HepG2 (cell line): ENCODE data around the gene BMPR1B. TPM values are rescaled to one million over a fixed set of nuclear protein-coding genes. Genes with fewer than 3 reads are reported as not detected.

Experiments
- ATAC-seq: fragments of 200-7000 bp; cut with Tn5 transposase; 3 replicates; pipeline ENCODE4 v1.9.1; 2020; ENCODE audit warnings: mild to moderate bottlenecking, moderate library complexity
- BruUV-seq: library from RNA; stranded (reverse); fragments of 400-500 nt; replicated peaks from 2 replicates; lab custom pipeline; 2021; lab: Mats Ljungman, UMichigan
- CTCF ChIA-PET: fragments of 300-600 bp; formaldehyde crosslinking; extraction: SDS; loops from one replicate; lab custom pipeline; 2021; ENCODE audit warnings: low total read pairs, inconsistent platforms, low intra/inter-chr PET ratio; lab: Yijun Ruan, JAX
- POLR2A ChIA-PET: fragments of 350-600 bp; sonication (Branson Sonifier 250); formaldehyde crosslinking; loops from one replicate; lab custom pipeline; 2020; ENCODE audit warnings: antibody characterized with exemption, inconsistent platforms; lab: Yijun Ruan, JAX
- DNase-seq: peaks from one replicate; pipeline ENCODE4 v3.0.0-alpha.2; 2015; ENCODE audit warnings: low spot score
- FAIRE-seq: peaks from 3 replicates; lab custom pipeline; 2011; peaks lifted over from hg19 to GRCh38; lab: Jason Lieb, UNC
- H2AFZ ChIP-seq: one replicate; pipeline ENCODE4 v1.6.1; 2011; ENCODE audit warnings: low read length, inconsistent platforms
- H3K27ac ChIP-seq: fragments of 300-600 bp; 3 replicates; pipeline ENCODE4 v1.8.0; 2011; ENCODE audit warnings: mixed run types, mild to moderate bottlenecking, mixed read lengths, low read length, inconsistent platforms; ENCODE audit not compliant: insufficient read depth; ENCODE audit errors: extremely low read length
- H3K27me3 ChIP-seq, 2 experiments: fragments of 200-600 bp in 1 of 2; 2 replicates in 1 of 2; 3 replicates in 1 of 2; pipeline versions ENCODE4 v1.6.0 to v1.8.0; 2011; ENCODE audit warnings: low read length in 2 of 2, mild to moderate bottlenecking in 2 of 2, moderate library complexity in 2 of 2, inconsistent platforms in 1 of 2; ENCODE audit not compliant: insufficient read depth in 2 of 2, control insufficient read depth in 1 of 2
- H3K36me3 ChIP-seq, 2 experiments: fragments of 200-600 bp in 1 of 2; replicated peaks in 1 of 2; 2 replicates in 1 of 2; 3 replicates in 1 of 2; pipeline versions ENCODE4 v1.5.1 to v1.8.0; 2011; ENCODE audit warnings: low read length in 2 of 2, inconsistent platforms in 1 of 2; ENCODE audit not compliant: insufficient read depth in 2 of 2, control insufficient read depth in 1 of 2
- H3K4me1 ChIP-seq: 2 replicates; pipeline ENCODE4 v1.5.1; 2012; ENCODE audit warnings: low read length, inconsistent platforms; ENCODE audit not compliant: insufficient read depth
- H3K4me2 ChIP-seq: 2 replicates; pipeline ENCODE4 v1.6.0; 2011; ENCODE audit warnings: low read depth, low read length, inconsistent platforms
- H3K4me3 ChIP-seq, 3 experiments: fragments of 200-600 bp in 1 of 3; sonication (generic), shearing (Covaris generic) in 1 of 3; replicated peaks in 1 of 3; 2 replicates each; pipeline ENCODE4 v1.5.1; 2011 to 2016; ENCODE audit warnings: low read length in 3 of 3, inconsistent platforms in 2 of 3, low read depth in 2 of 3, mild to moderate bottlenecking in 2 of 3, control low read depth in 1 of 3, mixed read lengths in 1 of 3; ENCODE audit not compliant: insufficient read depth in 1 of 3
- H3K79me2 ChIP-seq: one replicate; pipeline ENCODE4 v1.6.1; 2011; ENCODE audit warnings: low read length, inconsistent platforms; ENCODE audit not compliant: insufficient read depth
- H3K9ac ChIP-seq: 2 replicates; pipeline ENCODE4 v1.6.0; 2011; ENCODE audit warnings: mild to moderate bottlenecking, low read depth, low read length, inconsistent platforms; ENCODE audit not compliant: insufficient read depth
- H3K9me3 ChIP-seq: 2 replicates; pipeline ENCODE4 v1.5.1; 2012; ENCODE audit warnings: mild to moderate bottlenecking, low read length
- H4K20me1 ChIP-seq: 2 replicates; pipeline ENCODE4 v1.6.0; 2011; ENCODE audit warnings: inconsistent platforms, mild to moderate bottlenecking, low read length, moderate library complexity; ENCODE audit not compliant: insufficient read depth
- AKAP8 ChIP-seq: sonication (generic); formaldehyde crosslinking; IDR thresholded peaks from 2 replicates; pipeline ENCODE4 v1.5.1; 2020; ENCODE audit warnings: mild to moderate bottlenecking, missing genetic modification reagents
- CSRNP2 ChIP-seq: sonication (generic); formaldehyde crosslinking; conservative IDR thresholded peaks from 2 replicates; pipeline ENCODE4 v1.8.0; 2022; ENCODE audit warnings: low read depth, missing genetic modification reagents
- LRRFIP1 ChIP-seq: sonication (generic); formaldehyde crosslinking; conservative IDR thresholded peaks from 2 replicates; pipeline ENCODE4 v1.4.0; 2020; ENCODE audit warnings: missing genetic modification reagents
- MATR3 ChIP-seq: sonication (generic); formaldehyde crosslinking; IDR thresholded peaks from 2 replicates; pipeline ENCODE4 v1.4.0; 2020; ENCODE audit warnings: missing genetic modification reagents
- MIER2 ChIP-seq: IDR thresholded peaks from 2 replicates; pipeline ENCODE4 v1.6.1; 2016; ENCODE audit warnings: missing biosample characterization, missing genetic modification reagents
- MYNN ChIP-seq: sonication (generic); formaldehyde crosslinking; IDR thresholded peaks from 2 replicates; pipeline ENCODE4 v1.4.0; 2020; ENCODE audit warnings: mild to moderate bottlenecking, low read depth, missing genetic modification reagents
- ZBTB14 ChIP-seq: sonication (generic); formaldehyde crosslinking; IDR thresholded peaks from 2 replicates; pipeline ENCODE4 v1.4.0; 2020; ENCODE audit warnings: missing genetic modification reagents
- ZBTB8A ChIP-seq: sonication (generic); formaldehyde crosslinking; IDR thresholded peaks from 2 replicates; pipeline ENCODE4 v1.4.0; 2020; ENCODE audit warnings: mild to moderate bottlenecking, low read depth, missing genetic modification reagents, borderline replicate concordance
- ZNF264 ChIP-seq: sonication (generic); formaldehyde crosslinking; IDR thresholded peaks from 2 replicates; pipeline ENCODE4 v1.4.0; 2020; ENCODE audit warnings: missing genetic modification reagents
- ZNF333 ChIP-seq: sonication (generic); formaldehyde crosslinking; IDR thresholded peaks from 2 replicates; pipeline ENCODE4 v1.4.0; 2020; ENCODE audit warnings: mild to moderate bottlenecking, missing genetic modification reagents, borderline replicate concordance
- ZNF33A ChIP-seq: sonication (generic); formaldehyde crosslinking; IDR thresholded peaks from 2 replicates; pipeline ENCODE4 v1.5.1; 2020; ENCODE audit warnings: missing genetic modification reagents, mild to moderate bottlenecking, moderate library complexity, borderline replicate concordance
- ZNF547 ChIP-seq: sonication (generic); formaldehyde crosslinking; IDR thresholded peaks from 2 replicates; pipeline ENCODE4 v1.5.1; 2020; ENCODE audit warnings: mild to moderate bottlenecking, missing genetic modification reagents
- ZNF7 ChIP-seq: IDR thresholded peaks from 2 replicates; pipeline ENCODE4 v1.6.1; 2016; ENCODE audit warnings: missing biosample characterization, missing genetic modification reagents
- ZNF773 ChIP-seq: sonication (generic); formaldehyde crosslinking; IDR thresholded peaks from 2 replicates; pipeline ENCODE4 v1.4.0; 2020; ENCODE audit warnings: missing genetic modification reagents, borderline replicate concordance
- WGBS: methylation state at CpG from one replicate; pipeline ENCODE4 v1.1.6; 2017; ENCODE audit warnings: low lambda C conversion rate; 5-methylcytosine and 5-hydroxymethylcytosine counted together
- in situ Hi-C: cut with HindIII; loops from 2 replicates; pipeline ENCODE4 v1.10.0; 2017; ENCODE audit warnings: low pct_unique_long_range_greater_than_20kb; ENCODE audit not compliant: extremely low pct_ligation_motif_present
- intact Hi-C: fragments of 100-400 bp; cut with micrococcal nuclease; formaldehyde crosslinking; loops from one replicate; pipeline ENCODE4 v1.10.0; 2022; ENCODE audit not compliant: unreplicated experiment
- polyA plus RNA-seq, 8 experiments: library from polyadenylated mRNA; depleted of rRNA in 3 of 8; stranded (reverse) in 7 of 8; unstranded in 1 of 8; fragments of >200 nt; fragmentation: Illumina TruSeq in 4 of 8; extraction: Trizol in 4 of 8; gene quantifications; 2 replicates each; pipeline versions ENCODE4 v1.2.1 to v1.2.3, GENCODE V29; 2011 to 2016; ENCODE audit warnings: low read depth in 4 of 8, missing spikeins in 1 of 8, mixed read lengths in 1 of 8; ENCODE audit not compliant: insufficient read depth in 1 of 8
- total RNA-seq, 5 experiments: library from RNA; depleted of rRNA; stranded (reverse); fragments of >200 nt; fragmentation: Illumina TruSeq; extraction: Trizol; gene quantifications; 2 replicates each; pipeline ENCODE4 v1.2.3, GENCODE V29; 2016; ENCODE audit warnings: low read depth in 1 of 5

BMPR1B gene
- total and polyA plus RNA-seq, 2 of the 13 experiments (the other 11 are each of a cell fraction or from before 2014, with no cell fraction given) = 0.07 TPM; not detected in 1

- Histone ChIP-seq H3K9ac (no peak overlapping the region), H3K4me2 (no peak overlapping the region), H3K27me3 (peaks cover 1 to 7% of the 10 kb centered on the region in 2 experiments; a peak in 2 of 5 replicates), H3K27ac (no peak overlapping the region), H3K4me1 (no peaks in the 10 kb centered on the region), H3K79me2 (no peaks in the 10 kb centered on the region), H3K4me3 (no peak overlapping the region), H2AFZ (no peak overlapping the region), H3K36me3 (no peaks in the 10 kb centered on the region), H3K9me3 (no peaks in the 10 kb centered on the region), H4K20me1 (no peaks in the 10 kb centered on the region)
- ATAC-seq = no peak
- CTCF ChIA-PET = no interaction called here
- POLR2A ChIA-PET = no interaction called here
- BruUV-seq = no TSS peak
- intact Hi-C loops = no loop called here
- in situ Hi-C loops = no loop called here
- 10% methylated on average over 6 of the region's 6 CpGs for WGBS
- no peak for DNase-seq
- TF ChIP-seq ZNF264 (no peak), LRRFIP1 (CRISPR knock-in tag) (no peak), ZNF333 (CRISPR knock-in tag) (no peak), MIER2 (CRISPR knock-in tag) (no peak), MATR3 (CRISPR knock-in tag) (no peak), ZNF33A (CRISPR knock-in tag) (no peak), AKAP8 (CRISPR knock-in tag) (no peak), ZNF773 (CRISPR knock-in tag) (no peak), ZBTB8A (CRISPR knock-in tag) (no peak), ZNF7 (CRISPR knock-in tag) (no peak), ZNF547 (no peak), MYNN (CRISPR knock-in tag) (no peak), CSRNP2 (CRISPR knock-in tag) (no peak), ZBTB14 (no peak)
- TF ChIP-seq, all 625 proteins: peak for 0
- FAIRE-seq = no peak
Observed at GRCh38 chr4:95197353-95197752, 439.6 kb downstream of the BMPR1B start.
